Astrocyte (in vitro differentiated cells and primary cell): ENCODE measurements around the gene ZNF566.

Source experiments
- EZH2 ChIP-seq: IDR thresholded peaks from 2 replicates; pipeline ENCODE4 v1.6.1; 2012; ENCODE audit warnings: mild to moderate bottlenecking, low read length, inconsistent platforms; ENCODE audit not compliant: insufficient read depth
- TF ChIP-seq, protein P1 (sequence below): IDR thresholded peaks from 2 replicates; pipeline ENCODE4 v1.5.1; 2011; ENCODE audit warnings: low read depth, mild to moderate bottlenecking, inconsistent platforms, low read length, moderate library complexity; ENCODE audit not compliant: insufficient read depth

DNA sequence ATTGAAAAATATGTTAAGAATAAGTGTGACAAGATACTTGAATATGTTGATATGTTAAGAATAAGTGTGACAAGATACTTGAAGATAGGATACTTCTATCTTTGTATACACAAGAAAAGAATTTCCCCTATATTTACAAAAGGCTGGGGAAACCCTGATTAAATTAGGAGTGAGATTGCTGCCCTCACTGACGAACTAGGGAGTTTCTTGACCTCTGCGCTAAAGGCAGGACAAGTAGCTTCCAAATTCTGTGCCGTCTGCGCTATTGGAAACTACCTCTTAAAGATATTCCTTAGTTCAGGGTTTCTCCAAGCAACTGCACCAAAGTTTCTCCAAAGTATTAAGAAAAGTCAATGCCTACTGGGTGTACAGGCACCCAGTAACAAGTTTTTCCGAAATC is 38.0 kb upstream of the ZNF566 start:
- TF ChIP-seq EZH2 = no peak
- TF ChIP-seq, protein P1, sequence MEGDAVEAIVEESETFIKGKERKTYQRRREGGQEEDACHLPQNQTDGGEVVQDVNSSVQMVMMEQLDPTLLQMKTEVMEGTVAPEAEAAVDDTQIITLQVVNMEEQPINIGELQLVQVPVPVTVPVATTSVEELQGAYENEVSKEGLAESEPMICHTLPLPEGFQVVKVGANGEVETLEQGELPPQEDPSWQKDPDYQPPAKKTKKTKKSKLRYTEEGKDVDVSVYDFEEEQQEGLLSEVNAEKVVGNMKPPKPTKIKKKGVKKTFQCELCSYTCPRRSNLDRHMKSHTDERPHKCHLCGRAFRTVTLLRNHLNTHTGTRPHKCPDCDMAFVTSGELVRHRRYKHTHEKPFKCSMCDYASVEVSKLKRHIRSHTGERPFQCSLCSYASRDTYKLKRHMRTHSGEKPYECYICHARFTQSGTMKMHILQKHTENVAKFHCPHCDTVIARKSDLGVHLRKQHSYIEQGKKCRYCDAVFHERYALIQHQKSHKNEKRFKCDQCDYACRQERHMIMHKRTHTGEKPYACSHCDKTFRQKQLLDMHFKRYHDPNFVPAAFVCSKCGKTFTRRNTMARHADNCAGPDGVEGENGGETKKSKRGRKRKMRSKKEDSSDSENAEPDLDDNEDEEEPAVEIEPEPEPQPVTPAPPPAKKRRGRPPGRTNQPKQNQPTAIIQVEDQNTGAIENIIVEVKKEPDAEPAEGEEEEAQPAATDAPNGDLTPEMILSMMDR = no peak
